Erythroblast (primary cell): ENCODE results near the gene GMEB2.
"Not testable (repeated sequence)": the region's sequence is repeated elsewhere in the genome, so short reads cannot be mapped to it uniquely, and the experiment has no call there.

ENCODE experiments used
- DNase-seq, 2 experiments: peaks; one replicate each; lab custom pipeline; 2025; lab: John Stamatoyannopoulos, UW
- GATA1 ChIP-seq: IDR thresholded peaks from 2 replicates; pipeline ENCODE4 v1.6.1; 2011; ENCODE audit warnings: low read depth, mild to moderate bottlenecking, control low read depth, low read length, moderate library complexity
- POLR2A ChIP-seq: IDR thresholded peaks from 2 replicates; pipeline ENCODE4 v1.6.1; 2011; ENCODE audit warnings: mild to moderate bottlenecking, low read length

GMEB2 gene

DNA sequence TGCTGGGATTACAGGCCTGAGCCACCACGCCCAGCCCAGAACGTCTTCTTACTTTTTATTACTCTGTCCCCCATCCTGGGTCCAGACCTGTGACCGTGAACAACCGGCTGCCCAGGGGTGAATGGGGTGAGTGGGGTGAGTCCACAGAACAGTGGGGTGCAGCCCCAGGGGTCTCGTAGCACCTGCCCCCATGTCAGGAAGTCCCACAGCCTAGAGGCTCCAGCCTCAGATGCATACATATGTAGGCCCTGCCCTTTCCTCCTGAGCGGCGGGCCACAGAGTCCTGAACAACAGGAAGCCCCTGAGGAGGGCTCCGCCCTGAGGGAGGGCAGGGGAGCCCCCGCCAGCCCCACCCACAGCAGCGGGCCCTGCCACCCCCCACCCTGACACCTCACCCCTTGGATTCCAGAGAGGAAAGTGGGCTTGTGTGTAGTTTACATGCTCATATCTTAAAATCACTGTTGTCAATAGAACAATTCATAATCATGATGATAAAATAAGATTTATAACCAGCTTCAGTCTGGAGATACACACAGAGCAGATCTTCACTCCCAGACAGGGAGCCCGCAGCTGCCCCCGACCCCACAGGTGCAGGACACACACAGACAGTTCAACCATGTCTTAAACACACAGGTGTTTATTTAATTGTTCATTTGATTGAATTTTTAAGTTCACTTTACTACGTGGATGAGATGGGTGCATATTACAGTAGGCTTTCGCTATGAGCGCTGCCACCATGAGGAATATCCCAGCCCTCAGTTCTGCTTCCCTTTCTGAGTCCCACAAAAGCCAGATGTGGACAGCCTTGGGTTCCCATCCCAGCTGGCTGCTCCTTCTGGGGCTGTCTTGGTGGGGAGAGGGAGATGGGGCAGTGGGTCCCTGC is 12.4 kb upstream of the GMEB2 start:
- DNase-seq: no peak
- TF ChIP-seq POLR2A (no peak), GATA1 (no peak)

DNA sequence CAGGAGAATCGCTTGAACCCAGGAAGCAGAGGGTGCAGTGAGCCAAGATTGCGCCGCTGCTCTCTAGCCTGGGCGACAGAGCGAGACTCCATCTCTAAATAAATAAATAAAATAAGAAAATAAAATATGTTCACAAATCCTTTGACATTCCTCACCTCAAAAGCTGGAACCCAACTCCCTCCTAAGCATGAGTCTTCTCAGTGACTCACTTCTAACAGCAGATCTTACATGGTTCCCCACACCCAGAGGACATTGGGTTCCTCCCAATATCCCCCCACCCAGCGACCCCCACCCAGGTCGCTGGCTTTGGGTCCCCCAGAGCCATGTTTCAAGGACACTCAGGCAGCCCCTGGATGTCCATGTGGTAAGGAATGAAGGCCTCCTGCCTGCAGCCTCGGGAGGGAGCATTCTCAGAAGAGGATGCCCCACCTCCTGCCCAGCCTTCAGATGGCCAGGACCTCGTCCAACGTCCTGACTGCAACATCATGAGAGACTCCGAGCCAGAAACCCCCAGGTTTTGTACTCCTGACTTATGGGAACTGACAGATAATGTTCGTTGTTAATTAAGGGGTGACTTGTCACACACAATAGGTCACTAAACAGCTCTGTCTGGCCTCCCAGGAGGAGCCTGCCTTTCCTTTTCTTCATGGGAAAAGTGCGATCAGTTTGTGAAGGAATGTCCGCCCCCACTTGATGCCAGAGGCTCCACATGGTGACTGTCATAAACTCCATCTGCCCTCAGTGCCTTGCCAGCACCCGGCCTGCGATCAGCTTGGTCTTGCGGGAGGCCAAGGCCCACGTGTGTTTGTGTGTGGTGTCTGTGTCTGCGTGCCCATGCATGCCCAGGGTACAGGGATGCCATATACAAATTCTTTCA is 10.1 kb upstream of the GMEB2 start:
- no peak for DNase-seq
- TF ChIP-seq POLR2A (no peak), GATA1 (no peak)

DNA sequence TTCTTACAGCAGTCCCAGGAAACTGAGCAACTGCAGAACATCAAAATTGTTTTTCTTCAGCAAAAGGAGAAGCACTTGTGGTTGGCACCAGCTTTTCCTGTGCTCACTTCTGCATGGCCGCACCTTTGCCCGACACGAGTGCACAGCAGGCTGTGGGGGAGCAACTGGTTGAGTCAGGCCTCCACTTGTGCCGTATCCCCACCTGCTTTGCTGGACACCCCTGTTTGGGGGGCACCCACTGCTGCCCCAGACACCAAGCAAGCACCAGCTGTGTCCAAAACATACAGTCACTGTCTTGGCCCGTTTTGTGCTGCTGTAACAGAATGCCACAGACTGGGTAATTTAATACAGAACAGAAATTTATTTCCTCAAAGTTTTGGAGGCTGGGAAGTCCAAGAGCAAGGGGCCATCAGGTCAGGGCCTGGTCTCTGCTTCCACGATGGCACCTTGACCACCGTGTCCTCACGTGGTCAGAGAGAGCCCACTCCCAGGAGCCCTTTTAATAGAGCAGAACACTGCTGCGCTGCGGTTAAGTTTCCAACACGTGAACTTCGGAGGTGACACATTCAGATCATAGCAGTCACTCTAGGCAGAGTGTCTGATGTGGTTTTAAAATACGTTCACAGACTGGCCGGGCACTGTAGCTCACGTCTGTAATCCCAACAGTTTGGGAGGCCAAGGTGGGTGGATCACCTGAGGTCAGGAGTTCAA is 8.7 kb upstream of the GMEB2 start:
- no peak for DNase-seq
- no peak for TF ChIP-seq GATA1
- TF ChIP-seq POLR2A: no peak

DNA sequence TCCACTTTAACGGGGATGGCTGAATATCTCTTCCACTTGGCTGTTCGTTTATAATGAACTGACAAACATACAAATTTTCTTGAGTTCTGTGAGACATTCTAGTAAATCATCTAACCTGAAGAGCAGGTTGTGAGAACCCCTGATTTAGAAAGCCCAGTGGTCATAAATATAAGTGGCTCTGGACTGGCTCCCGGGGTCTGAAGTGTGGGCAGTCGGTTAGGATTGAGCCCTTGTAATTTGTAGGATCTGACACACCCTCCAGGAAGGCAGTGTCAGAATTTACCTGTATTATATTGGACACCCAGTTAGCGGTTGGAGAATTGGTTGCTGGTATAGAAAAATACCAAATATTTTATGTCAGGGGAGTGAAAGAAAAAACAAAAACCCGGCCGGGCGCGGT is 6.8 kb upstream of the GMEB2 start:
- TF ChIP-seq GATA1: no peak
- no peak for TF ChIP-seq POLR2A
- no peak for DNase-seq

DNA sequence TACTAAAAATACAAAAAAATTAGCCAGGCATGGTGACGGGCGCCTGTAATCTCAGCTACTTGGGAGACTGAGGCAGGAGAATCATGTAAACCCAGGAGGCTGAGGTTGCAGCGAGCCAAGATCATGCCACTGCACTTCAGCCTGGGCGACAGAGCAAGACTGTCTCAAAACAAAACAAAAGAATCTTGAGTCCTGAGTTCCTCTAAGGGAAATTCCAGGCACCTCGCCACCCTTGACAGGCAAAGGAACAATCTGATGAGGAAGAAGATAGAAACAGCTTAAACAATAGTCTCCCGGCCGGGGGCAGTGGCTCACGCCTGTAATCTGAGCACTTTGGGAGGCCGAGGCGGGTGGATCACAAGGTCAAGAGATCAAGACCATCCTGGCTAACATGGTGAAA is 4.5 kb upstream of the GMEB2 start:
- DNase-seq: not testable (repeated sequence)

DNA sequence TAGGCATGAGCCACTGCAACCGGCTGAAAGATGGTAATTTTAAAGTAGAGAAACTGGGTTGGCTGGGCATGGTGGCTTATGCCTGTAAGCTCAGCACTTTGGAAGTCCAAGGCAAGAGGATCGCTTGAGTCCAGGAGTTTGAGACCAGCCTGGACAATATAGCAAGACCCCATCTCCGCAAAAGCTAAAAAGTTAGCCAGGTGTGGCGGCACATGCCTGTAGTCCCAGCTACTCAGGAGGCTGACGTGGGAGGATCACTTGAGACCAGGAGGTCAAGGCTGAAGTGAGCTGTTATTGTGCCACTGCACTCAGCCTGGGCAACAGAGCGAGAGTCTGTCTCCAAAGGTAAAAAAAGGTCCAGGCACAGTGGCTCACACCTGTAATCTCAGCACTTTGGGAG is 4.1 kb upstream of the GMEB2 start:
- DNase-seq: not testable (repeated sequence)

DNA sequence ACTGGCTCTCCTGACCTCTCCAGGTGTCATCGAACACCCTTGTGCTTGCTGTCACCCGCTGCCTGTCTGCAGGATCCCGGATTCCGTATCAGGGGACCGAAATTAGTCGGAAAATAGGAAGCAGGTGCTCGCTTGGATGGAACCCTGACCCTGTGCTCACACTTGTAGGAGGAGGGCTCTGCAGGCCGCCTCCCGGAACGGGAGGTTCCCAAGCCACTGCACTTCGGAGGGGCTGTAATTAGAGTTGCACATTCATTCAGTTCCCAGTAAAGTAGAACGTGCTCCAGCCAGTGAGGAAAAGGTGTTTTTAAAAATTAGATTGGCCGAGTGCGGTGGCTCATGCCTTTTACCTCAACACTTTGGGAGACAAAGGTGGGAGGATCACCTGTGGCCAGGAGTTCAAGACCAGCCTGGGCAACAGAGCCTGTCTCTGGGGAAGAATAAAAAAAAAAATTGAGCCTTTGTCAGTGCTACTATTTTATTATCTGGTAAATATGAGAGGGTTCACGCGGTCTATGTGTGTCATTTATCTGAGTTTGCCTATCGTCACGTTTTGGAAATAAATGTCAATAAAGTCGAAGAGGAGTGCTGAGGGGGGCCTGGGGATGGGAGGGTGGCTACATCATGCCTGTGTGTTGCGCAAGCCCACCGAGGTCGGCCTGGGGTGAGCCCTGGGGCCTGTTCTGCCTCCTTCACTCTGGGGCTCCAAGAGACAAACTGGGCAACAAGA is 1.5 kb upstream of the GMEB2 start:
- peak; percentile 84 to 85 for DNase-seq
- TF ChIP-seq GATA1 (no peak), POLR2A (peak; percentile 76)

DNA sequence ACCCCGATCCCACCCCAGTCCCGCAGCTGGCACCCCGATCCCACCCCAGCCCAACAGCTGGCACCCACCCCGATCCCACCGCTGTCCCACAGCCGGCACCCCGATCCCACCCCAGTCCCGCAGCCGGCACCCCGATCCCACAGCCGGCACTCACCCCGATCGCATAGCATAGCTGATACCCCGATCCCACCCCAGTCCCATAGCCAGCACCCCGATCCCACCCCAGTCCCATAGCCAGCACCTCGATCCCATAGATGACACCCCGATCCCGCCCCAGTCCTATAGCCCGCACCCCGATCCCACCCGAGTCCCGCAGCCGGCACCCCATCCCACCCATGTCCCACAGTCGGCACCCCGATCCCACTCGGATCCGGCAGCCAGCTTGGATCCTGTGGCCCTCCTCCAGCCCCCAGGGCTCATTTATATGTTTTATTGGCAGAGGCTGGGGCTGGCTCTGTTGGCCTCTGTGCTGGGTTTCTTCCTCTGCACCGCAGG is 897 bp upstream of the GMEB2 start:
- no peak for TF ChIP-seq POLR2A
- TF ChIP-seq GATA1: no peak
- no peak for DNase-seq

DNA sequence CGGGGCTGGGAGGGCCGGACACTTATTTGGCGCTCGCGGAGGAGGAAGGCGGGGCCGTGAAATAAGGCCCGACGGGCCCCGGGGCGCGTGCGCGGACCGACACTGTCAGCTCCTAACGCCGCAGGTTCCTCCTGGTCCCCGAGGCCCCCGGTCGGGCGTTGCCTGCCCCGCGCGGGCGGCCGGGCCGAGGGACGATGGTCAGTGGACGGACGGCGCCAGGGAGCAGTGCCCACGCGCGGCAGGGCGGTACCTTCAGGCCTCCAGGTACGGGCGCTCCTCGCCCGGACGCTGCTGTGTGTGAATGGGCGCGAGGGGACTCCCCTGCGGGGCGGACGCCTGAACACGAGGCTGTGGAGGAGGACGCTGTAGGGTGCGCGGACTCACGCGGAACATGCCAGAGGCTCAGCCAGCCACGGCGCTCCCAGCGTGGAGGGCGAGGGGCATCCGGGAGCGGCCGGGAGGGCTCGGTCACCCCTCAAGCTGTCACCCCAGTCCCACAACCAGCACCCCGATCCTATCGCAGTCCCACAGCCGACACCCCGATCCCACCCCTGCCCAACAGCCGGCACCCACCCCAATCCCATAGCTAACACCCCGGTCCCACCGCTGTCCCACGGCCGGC is 339 bp upstream of the GMEB2 start:
- TF ChIP-seq POLR2A (peak; percentile 77), GATA1 (no peak)
- peak; percentile 97 to 98 for DNase-seq

DNA sequence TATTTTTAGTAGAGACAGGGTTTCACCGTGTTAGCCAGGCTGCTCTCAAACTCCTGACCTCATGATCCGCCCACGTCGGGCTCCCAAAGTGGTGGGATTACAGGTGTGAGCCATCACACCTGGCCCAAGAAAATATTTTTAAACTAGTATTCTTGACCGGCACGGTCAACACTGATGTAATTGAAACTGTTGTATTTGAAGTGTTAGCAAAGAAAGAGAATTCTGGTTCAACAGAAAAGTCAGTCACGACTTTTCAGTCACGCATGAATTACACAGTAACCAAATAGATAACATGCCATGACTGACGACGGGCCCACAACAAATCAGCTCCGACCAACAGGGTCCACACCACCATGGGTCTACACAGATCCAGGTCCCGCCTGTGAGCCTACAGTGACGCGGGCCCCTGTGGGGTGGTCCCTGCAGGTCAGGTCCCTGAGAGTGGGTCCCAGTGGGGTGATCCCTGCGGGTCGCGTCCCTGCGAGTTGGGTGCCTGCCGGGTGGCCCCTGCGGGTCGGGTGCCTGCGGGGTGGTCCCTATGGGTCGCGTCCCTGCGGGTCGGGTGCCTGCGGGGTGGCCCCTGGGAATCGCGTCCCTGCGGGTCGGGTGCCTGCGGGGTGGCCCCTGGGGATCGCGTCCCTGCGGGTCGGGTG is 1.0 kb downstream of the GMEB2 start:
- TF ChIP-seq GATA1 (no peak), POLR2A (peak; percentile 51)
- peak; percentile 62 to 69 for DNase-seq

DNA sequence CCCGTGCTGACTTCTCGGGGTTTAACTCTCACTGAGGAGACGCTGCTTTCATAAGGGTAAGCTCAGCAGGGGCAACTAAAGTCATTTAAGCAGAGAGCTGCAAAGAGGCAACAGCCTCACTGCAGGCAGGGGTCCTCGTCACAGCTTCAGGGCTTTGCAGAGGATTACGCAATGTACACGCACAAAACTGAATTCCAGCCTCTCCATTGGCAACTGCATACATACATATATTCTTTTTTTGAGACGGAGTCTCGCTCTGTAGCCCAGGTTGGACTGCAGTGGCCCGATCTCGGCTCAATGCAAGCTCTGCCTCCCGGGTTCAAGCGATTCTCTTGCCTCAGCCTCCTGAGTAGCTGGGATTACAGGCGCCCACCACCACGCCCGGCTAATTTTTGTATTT is 2.4 kb downstream of the GMEB2 start:
- DNase-seq: peak in 1 of 2 experiments; percentile 28
- TF ChIP-seq POLR2A (no peak), GATA1 (no peak)

DNA sequence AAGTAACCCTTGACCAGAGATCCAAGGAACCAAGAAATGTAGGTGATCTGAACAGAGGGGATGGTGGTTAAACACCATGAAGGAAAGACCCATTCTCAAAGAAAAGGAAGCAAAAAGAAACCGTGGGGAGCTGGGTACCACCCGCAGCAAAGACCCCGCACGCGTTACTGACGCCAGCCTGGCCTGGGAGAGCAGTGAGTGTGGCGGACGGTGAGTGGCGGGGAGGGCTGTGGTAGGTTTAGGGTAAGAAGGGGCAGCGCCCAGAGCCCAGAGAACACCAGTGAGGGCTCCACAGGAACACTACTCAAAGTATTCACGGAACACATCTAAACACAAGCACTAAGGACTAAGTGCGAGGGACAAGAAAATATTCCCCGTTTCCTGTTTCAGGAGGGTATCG is 4.2 kb downstream of the GMEB2 start:
- TF ChIP-seq GATA1 (no peak), POLR2A (no peak)
- no peak for DNase-seq

DNA sequence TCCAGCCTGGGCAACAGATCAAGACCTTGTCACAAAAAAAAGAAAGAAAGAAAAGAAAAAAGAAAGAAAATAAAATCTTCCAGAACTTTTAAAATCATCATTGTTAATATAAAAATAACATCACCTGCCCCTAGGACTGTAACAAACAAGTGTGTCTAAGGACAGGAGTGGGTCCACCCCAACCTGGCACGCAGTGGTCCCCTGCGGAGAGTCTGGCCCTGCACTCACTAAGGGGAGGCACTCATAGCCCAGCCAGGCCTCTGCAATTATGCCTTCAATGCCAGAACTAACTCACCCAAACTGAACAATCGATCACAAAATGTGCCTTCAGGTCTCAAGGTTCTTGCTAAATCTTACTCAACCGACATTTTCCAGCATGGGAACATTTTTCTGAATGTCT is 4.8 kb downstream of the GMEB2 start:
- TF ChIP-seq GATA1 (no peak), POLR2A (no peak)
- no peak for DNase-seq
